ENCODE results near the gene DGUOK.
"Not testable (repeated sequence)": the region's sequence is repeated elsewhere in the genome, so short reads cannot be mapped to it uniquely, and the experiment has no call there.

Gene DGUOK

GRCh38 chr2:73902284-73902683, 24.4 kb upstream of the DGUOK start:
- DNase-seq: no peak

DNA sequence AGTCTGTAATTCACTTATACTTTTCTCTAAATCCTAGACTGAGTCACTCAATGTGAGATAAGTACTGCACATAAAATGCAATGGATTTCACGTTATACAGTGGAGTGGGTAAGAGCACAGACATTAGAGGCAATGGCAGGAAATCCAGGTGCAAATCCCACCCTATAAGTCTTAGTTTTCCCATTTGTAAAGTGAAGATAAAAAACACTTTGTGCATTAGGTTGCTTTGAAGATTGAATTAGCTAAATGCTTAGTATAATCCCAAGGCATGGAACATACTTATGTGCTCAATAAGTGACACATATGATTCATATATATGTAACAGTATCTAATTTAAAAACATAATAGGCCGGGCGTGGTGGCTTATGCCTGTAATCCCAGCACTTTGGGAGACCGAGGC, 23.4 kb upstream of the DGUOK start:
- DNase-seq: no peak

DNA sequence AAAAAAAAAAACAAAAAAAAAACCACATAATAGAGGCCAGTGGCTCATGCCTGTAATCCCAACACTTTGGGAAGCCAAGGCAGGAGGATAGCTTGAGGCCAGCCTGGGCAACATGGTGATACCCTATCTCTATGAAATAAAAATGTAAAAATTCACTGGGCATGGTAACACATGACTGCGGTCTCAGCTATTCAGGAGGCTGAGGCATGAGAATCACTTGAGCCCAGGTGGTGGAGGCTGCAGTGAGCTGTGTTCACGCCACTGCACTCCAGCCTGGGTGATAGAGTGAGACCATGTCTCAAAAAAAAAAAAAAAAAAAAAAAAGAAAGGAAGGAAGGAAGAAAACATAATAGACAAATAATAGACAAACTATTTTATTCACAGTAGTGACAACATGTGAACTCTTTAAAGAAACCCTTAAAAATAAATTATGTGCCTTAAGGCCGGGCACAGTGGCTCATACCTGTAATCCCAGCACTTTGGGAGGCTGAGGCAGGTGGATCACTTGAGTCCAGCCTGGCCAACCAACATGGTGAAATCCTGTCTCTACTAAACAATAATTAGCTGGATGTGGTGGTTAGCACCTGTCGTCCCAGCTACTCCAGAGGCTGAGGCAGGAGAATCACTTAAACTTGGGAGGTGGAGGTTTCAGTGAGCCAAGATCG, 22.6 kb upstream of the DGUOK start:
- DNase-seq: not testable (repeated sequence)

DNA sequence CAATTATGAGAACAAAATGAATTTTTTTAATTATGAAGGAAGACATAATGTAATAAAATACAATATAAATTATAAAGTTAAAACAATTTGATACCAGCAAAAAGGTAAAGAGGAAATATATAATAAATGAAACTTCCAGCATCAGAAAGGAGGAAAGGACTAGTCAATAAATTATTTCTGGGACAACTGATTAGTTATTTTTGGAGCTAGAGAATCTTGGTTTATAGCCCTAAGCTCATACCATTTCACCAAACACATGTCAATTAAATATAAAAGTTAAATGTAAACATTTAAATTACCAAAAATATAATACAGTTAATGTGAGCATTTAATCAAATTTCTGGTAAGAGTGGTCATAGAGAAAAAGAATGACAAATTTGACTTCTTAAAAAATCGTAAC, 21.7 kb upstream of the DGUOK start:
- no peak for DNase-seq

GRCh38 chr2:73906847-73907505, 19.7 kb upstream of the DGUOK start:
- no peak for DNase-seq

GRCh38 chr2:73907840-73908452, 18.7 kb upstream of the DGUOK start:
- peak; percentile 35 for DNase-seq

- no peak for DNase-seq
Observed at GRCh38 chr2:73908689-73909652, 17.7 kb upstream of the DGUOK start.

GRCh38 chr2:73910873-73911547, 15.7 kb upstream of the DGUOK start:
- DNase-seq: no peak

GRCh38 chr2:73911548-73912208, 15.0 kb upstream of the DGUOK start:
- no peak for DNase-seq

- DNase-seq: no peak
Observed at GRCh38 chr2:73913414-73914054, 13.1 kb upstream of the DGUOK start.

DNA sequence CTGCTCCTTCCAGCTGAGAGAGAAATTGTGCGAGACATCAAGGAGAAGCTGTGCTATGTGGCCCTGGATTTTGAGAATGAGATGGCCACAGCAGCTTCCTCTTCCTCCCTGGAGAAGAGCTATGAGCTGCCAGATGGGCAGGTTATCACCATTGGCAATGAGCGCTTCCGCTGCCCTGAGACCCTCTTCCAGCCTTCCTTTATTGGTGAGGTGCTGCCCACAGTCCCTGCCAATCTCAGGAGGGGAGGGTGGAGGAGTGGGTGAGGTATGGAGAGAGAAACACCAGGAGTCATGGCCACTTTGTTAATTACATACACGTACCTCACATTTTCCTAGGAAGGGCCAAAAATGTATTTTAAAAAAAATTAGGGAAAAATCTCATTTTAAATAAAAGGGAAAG, 12.0 kb upstream of the DGUOK start:
- no peak for DNase-seq

DNA sequence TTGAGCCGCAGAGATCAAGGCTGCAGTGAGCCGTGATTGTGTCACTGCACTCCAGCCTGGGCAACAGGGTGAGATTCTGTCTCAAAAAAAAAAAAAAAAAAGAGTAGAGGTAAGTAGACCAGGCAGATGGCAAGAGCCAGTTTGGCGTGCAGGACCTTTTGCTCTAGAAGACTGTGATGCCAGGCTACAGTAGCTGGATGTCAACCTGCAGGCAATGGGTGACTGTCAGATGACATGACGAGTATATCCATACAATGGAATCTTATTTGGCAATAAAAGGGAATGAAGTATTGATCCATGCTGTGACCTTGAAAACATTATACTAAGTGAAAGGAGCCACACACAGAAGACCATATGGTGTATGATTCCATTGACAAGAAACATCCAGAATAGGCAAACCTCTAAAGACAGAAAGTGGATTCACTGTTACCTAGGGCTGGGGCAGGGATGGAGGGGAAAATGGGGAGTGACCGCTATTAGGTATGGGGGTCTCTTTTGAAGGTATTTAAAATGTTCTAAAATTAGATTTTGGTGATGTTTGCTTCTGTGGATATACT, 11.2 kb upstream of the DGUOK start:
- DNase-seq: no peak

- no peak for DNase-seq
Observed at GRCh38 chr2:73916666-73917065, 10.0 kb upstream of the DGUOK start.

DNA sequence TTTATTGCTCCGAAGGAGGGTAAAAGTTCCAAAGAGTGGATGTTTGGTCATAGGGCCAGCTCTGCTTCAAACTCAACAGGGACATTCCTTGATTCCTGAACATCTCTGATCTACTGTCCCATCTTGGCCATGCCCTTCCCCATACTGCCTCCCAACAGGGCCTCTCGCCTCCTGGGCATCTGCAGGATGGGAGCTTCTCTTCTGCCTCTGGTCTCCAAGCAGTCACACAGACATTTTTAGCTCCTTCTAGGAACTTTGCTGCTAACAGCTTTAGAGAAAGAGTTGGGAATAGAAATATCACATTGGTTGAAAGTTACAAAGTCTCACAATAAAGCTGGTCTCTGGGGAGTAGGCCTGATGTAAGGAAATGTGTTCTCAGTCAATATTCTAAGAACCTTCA, 9.4 kb upstream of the DGUOK start:
- no peak for DNase-seq

- DNase-seq: no peak
Observed at GRCh38 chr2:73917696-73918207, 8.9 kb upstream of the DGUOK start.

DNA sequence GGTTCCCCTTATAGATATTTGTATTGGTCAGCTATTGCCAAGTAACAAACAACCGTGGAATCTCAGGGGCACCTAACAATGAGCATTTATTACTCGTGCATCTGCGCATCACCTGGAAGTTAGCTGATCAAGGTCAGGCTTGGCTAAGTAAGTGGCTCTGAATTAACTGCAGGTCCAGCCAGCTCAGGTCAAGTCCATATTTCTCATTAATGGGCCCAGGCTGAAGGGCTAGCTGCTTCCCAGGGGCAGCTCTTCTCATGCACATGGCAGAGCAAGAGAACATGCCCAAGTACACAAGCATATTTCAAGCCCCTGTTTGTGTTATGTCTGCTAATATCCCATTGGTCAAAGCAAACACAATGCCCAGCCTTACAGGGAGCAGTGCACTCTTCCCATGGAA, 7.8 kb upstream of the DGUOK start:
- DNase-seq: no peak

DNA sequence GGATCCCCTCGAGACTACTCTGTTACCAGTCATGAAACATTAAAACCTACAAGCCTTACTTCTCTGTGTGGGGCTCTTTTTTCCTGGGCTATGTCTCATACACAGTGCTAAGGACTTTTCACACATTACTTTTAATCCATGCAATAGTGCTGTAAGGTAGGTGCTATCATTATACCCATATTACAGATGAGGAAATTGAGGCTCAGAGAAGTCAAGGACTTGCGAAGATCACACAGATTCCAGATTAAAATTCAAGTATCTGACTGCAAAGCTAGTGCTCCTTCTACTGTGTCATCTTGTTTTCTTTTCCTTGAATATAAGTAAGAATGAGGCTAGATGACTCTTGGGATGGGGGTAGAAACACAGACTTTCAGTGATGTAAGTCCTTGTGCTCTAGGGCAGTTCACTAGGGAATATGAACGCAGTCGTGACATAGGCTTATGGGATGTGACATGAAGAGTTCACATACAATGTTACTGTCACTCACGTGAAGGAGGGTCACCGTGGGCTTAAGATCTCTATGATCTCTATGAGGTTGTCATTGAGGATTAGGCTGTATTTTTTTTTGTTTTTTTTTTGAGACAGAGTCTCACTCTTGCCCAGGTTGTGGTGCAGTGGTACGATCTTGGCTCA, 7.0 kb upstream of the DGUOK start:
- no peak for DNase-seq

DNA sequence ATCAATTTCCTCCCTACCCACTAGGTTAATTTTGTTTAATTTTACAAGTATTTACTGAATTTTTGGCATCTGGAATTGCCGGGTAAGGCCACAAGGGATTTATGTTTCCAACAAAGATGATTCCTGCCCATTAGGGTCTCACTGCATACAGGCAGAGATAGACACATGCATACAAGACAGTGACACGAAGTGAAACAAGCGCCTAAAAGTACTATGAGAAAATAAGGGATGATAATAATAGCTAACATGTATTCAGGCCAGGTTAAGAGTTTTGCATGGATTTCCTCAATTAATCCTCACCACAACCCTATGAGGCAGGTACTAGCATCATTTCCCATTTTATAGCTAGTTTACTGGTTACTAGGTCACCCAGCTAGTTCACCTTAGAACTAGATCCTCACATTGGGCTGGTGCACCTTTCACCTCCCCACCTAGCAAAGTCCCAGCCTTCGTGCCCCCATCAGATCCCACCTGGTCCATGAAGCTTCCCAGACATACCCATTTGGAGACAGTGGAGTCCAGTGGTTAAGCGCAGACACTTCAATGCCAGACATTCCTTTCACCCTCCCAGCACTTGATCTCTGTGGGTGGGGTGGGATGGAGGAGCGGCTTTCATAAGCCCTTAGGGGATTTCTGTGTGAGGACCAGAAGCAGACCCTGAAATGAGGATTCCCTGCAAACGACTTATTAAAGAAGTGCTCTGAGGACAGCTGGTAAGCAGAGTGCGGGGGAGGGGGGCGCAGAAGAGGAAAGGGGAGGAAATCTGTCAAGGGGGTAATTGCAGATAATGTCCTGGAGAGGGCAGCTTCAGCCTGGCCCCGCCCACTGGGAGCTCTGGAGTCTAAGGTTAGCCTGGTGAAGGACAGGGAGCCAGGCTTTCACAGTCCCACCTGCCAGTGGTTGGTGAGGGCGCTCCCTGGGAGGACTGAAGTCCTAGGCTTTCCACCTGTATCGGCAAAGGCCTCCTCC, 5.8 kb upstream of the DGUOK start:
- DNase-seq: peak; percentile 32

- DNase-seq: no peak
Observed at GRCh38 chr2:73921581-73921980, 5.1 kb upstream of the DGUOK start.

All from stimulated activated CD4-positive, alpha-beta T cell treated with anti-CD3 and anti-CD28 coated beads, Interleukin-12 subunit alpha, Interleukin-12 subunit beta, amount 100 ng/mL, for 4 hours (primary cell).